RWPE2 (cell line): ENCODE data around the gene ELP4.

ENCODE experiments used
- ATAC-seq: fragments of 200-7000 bp; cut with Tn5 transposase; 3 replicates; pipeline ENCODE4 v1.9.1; 2021; ENCODE audit warnings: low read depth
- DNase-seq: peaks from one replicate; pipeline ENCODE4 v3.0.0-alpha.2; 2020; ENCODE audit warnings: low spot score
- H3K27ac ChIP-seq: fragments of 450-650 bp; 2 replicates; pipeline ENCODE4 v1.5.1; 2017; ENCODE audit warnings: mild to moderate bottlenecking; ENCODE audit not compliant: poor library complexity, severe bottlenecking
- H3K27me3 ChIP-seq: fragments of 250-450 bp; sonication (Bioruptor Pico); 2 replicates; pipeline ENCODE4 v1.5.1; 2021; ENCODE audit warnings: mild to moderate bottlenecking, moderate library complexity; ENCODE audit not compliant: insufficient read depth, poor library complexity, severe bottlenecking
- H3K36me3 ChIP-seq: fragments of 250-450 bp; sonication (Bioruptor Pico); 2 replicates; pipeline ENCODE4 v1.5.1; 2020; ENCODE audit warnings: low read depth, mild to moderate bottlenecking, moderate library complexity
- H3K4me1 ChIP-seq: fragments of 250-450 bp; sonication (Bioruptor Pico); 2 replicates; pipeline ENCODE4 v1.5.1; 2021; ENCODE audit warnings: mild to moderate bottlenecking, moderate library complexity; ENCODE audit not compliant: insufficient read depth, poor library complexity, severe bottlenecking
- H3K4me3 ChIP-seq: fragments of 250-450 bp; sonication (Bioruptor Pico); 2 replicates; pipeline ENCODE4 v1.5.1; 2021; ENCODE audit warnings: mild to moderate bottlenecking, moderate library complexity; ENCODE audit not compliant: severe bottlenecking
- H3K9me3 ChIP-seq: fragments of 250-450 bp; sonication (Bioruptor Pico); 2 replicates; pipeline ENCODE4 v1.5.1; 2021; ENCODE audit warnings: mild to moderate bottlenecking, moderate library complexity; ENCODE audit not compliant: severe bottlenecking
- TF ChIP-seq, protein P1 (sequence below): fragments of 450-650 bp; IDR thresholded peaks from one replicate; pipeline ENCODE4 v1.5.1; 2017; ENCODE audit warnings: mild to moderate bottlenecking, moderate library complexity; ENCODE audit not compliant: poor library complexity, severe bottlenecking

ELP4 gene

DNA sequence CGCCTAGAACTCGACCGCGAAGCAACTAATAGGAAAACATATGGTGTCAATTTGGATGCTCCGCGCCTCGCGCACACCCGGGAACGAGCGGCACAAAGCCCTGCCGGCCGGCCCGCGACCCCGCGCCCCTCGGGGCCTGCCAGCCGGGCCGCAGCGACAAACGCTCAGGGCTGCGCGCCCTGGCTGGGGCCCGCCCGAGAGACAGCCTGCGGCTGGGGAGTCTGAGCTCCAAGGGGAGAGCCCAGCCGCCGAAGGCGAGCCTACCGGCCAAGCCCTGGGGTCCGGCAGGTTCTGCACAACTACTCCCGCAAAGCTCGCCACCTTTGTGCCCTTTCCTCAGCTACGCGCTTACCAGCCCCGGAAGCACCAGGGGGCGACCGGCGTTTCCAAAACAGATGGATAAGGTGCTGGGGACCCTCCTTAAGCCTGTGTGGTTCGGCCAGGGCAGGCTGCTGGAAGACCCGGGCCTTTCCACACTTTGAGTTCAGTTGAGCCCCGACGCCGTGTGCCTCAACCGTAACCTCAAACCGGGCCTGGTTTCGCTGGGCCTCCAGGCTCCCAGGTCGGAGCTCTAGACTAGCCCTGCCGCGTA, 295.6 kb downstream of the ELP4 start:
- no peak for DNase-seq
- H3K27ac ChIP-seq, result no peak overlapping the region
- H3K27me3 ChIP-seq, result peaks cover 100% of the 10 kb centered on the region
- H3K36me3 ChIP-seq, result no peaks in the 10 kb centered on the region
- TF ChIP-seq, protein P1, sequence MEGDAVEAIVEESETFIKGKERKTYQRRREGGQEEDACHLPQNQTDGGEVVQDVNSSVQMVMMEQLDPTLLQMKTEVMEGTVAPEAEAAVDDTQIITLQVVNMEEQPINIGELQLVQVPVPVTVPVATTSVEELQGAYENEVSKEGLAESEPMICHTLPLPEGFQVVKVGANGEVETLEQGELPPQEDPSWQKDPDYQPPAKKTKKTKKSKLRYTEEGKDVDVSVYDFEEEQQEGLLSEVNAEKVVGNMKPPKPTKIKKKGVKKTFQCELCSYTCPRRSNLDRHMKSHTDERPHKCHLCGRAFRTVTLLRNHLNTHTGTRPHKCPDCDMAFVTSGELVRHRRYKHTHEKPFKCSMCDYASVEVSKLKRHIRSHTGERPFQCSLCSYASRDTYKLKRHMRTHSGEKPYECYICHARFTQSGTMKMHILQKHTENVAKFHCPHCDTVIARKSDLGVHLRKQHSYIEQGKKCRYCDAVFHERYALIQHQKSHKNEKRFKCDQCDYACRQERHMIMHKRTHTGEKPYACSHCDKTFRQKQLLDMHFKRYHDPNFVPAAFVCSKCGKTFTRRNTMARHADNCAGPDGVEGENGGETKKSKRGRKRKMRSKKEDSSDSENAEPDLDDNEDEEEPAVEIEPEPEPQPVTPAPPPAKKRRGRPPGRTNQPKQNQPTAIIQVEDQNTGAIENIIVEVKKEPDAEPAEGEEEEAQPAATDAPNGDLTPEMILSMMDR, result no peak
- H3K4me3 ChIP-seq, result no peak overlapping the region
- ATAC-seq, result no peak
- H3K9me3 ChIP-seq, result no peaks in the 10 kb centered on the region
- no peaks in the 10 kb centered on the region for H3K4me1 ChIP-seq

DNA sequence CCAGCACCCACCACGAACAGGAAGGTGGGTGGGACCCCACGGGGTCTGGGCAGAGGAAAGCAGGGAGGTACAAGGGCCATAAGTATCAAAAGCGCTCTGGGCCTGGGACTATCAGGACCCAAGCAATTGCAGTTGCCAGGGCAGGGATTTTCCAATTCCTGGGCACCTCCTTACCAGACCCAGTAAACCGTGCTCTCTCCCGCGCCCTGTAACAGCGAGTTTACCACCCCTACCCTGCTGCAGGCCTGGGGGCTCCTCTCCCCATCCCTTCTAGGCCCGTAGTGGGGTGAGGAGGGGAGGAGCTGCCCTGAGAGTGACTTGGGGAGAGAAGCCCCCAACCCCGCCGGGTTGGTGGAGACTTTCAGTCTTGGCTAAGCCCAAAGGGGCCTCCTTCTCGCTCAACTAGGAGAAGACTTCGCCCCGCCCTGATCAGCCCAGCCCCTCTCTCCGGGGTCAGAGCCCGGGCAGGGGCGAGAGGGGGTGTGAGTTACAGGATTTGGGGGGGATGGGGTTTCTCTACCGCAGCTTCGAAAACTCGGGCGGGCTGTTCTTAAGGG, 296.1 kb downstream of the ELP4 start:
- ATAC-seq (no peak), DNase-seq (no peak)
- Histone ChIP-seq H3K4me3 (no peak overlapping the region), H3K27ac (no peak overlapping the region), H3K4me1 (no peaks in the 10 kb centered on the region), H3K27me3 (peaks cover 100% of the 10 kb centered on the region), H3K9me3 (no peaks in the 10 kb centered on the region), H3K36me3 (no peaks in the 10 kb centered on the region)
- TF ChIP-seq, protein P1, result no peak

DNA sequence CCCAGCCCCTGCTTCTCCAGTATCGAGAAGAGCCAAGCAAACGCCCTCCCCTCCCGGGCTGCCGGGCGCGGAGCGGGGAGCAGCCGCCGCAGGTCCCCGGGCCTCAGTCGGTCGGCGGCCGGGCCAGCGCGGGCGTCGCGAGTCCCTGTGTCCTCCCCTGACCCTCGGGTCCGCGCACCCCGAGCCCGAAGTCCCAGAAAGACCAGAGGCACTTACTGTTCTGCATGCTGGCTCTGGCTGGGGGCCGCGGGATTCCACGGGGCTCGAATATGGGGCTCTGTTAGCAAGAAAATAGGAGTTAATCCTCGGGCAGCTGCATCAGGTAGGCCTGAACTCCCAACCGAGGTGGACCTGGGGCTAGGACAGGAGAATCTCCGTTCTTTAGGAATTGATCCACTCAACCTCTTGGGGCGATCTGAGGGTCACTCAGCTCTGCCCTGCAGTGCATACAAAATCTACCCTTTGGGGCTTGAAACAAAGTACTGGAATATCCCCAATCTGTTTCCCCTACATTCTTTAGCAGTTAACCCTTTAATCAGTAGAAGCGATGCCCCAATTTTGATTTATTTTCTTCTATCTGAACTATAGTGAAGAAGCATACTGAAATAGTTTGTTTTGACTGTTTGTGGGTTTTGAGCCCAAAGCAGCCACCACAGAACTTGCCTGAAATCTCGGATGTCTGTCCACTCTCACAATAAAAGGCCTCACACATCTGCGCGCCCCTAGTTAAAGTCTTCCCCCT, 296.8 kb downstream of the ELP4 start:
- no peaks in the 10 kb centered on the region for H3K4me1 ChIP-seq
- DNase-seq, result no peak
- no peaks in the 10 kb centered on the region for H3K36me3 ChIP-seq
- TF ChIP-seq, protein P1, result no peak
- no peak overlapping the region for H3K4me3 ChIP-seq
- no peak for ATAC-seq
- H3K9me3 ChIP-seq, result no peaks in the 10 kb centered on the region
- H3K27me3 ChIP-seq, result peaks cover 100% of the 10 kb centered on the region
- no peak overlapping the region for H3K27ac ChIP-seq

DNA sequence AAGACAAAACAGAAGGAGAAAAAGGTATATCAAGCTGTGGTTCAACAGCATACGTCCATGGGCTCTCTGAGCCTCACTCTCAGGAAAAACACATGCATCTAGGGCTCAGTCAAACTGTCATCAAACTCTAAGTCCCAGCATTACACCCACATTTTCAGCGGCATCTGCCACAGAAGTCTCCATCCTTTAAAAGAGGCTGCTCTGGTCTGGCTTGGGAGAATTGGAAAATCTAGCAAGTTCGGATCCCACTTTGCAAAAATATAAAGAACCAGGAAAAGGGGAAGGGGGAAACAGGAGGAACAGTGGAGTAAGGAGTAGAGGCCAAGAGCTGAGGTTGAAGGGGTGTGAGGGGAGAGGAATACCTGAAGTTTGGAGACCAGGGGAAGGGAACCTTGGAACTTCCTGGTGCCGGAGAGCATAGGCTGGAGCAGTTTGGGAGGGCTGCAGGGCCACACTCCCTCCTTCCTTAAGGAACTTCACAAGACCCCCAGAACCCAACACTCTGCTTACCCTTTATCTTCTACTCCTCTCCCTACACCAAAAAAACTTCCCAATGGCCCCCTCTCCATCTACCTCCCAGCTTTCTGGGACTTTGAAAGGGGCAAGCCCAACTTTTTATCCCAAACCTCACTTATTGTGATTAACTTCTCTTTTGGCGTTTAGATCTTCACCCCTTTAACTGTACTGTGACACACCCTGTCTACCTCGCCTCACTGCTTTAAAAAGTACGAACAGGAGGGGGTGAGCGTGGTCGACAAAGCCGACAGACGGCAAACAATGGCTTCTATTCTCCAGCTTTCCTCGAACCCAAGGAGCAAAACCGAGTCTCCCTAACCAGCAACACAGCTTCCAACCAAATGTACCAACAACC, 297.6 kb downstream of the ELP4 start:
- ATAC-seq, result no peak
- H3K36me3 ChIP-seq, result no peaks in the 10 kb centered on the region
- H3K4me3 ChIP-seq, result no peak overlapping the region
- no peak for DNase-seq
- H3K27me3 ChIP-seq, result peaks cover 99% of the 10 kb centered on the region
- TF ChIP-seq, protein P1, result no peak
- no peaks in the 10 kb centered on the region for H3K4me1 ChIP-seq
- no peak overlapping the region for H3K27ac ChIP-seq
- H3K9me3 ChIP-seq, result no peaks in the 10 kb centered on the region
